ENCODE measurements around the gene FOXN3.

Gene FOXN3

DNA sequence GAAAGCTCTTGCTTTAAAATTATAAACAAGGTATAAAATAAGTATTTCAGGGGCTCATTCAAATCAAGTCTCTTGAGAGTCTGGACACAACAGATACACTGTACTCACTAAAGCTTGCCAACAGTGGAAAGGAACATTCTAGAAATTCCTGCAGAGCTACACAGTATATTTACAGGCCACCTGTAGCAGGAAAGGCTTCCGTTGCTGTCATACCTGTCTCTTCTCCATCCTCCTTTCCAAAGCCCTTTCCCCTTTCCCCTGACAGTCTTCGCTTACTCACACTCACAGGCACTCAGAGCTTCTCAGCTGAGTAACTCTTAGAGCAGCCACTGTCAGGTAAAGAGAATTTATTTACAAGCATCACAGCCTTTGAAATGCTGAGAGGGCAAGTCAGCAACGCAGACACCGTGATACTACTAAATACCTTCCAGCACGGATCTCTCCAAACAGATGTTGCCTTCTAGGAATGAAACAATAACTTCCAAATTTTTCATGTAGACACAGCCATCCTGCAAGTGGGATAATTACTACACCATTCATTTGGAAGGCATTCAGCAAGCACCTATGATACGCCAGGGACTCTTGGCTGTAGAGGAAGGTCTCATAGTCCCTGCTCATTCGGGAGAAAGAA lies 167.9 kb downstream of the FOXN3 start:
- no peaks in the 10 kb centered on the region for H3K9me3 ChIP-seq (ENCODE audit: insufficient read depth, low read depth, low read length)
- H4K20me1 ChIP-seq (ENCODE audit: insufficient read depth, low read length, poor library complexity, severe bottlenecking): peaks cover 14% of the 10 kb centered on the region
- H3K9me2 ChIP-seq (replicated peaks; ENCODE audit: low read depth, low read length): no peaks in the 10 kb centered on the region
- no peak overlapping the region for H3K4me2 ChIP-seq (ENCODE audit: low read depth, low read length, poor library complexity, severe bottlenecking)
- TF ChIP-seq EZH2phosphoT487 (IDR thresholded peaks at IDR 0.05; ENCODE audit: borderline replicate concordance): no peak
- TF ChIP-seq, protein P1, sequence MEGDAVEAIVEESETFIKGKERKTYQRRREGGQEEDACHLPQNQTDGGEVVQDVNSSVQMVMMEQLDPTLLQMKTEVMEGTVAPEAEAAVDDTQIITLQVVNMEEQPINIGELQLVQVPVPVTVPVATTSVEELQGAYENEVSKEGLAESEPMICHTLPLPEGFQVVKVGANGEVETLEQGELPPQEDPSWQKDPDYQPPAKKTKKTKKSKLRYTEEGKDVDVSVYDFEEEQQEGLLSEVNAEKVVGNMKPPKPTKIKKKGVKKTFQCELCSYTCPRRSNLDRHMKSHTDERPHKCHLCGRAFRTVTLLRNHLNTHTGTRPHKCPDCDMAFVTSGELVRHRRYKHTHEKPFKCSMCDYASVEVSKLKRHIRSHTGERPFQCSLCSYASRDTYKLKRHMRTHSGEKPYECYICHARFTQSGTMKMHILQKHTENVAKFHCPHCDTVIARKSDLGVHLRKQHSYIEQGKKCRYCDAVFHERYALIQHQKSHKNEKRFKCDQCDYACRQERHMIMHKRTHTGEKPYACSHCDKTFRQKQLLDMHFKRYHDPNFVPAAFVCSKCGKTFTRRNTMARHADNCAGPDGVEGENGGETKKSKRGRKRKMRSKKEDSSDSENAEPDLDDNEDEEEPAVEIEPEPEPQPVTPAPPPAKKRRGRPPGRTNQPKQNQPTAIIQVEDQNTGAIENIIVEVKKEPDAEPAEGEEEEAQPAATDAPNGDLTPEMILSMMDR (conservative IDR thresholded peaks at IDR 0.05; ENCODE audit: low read length): no peak
- peaks cover 50% of the 10 kb centered on the region for H3K79me2 ChIP-seq (ENCODE audit: insufficient read depth, low read length)
- no peaks in the 10 kb centered on the region for H3F3A ChIP-seq (ENCODE audit: low read depth)
- no peak overlapping the region for H3K4me3 ChIP-seq (ENCODE audit: low read length, poor library complexity, severe bottlenecking)
- no peaks in the 10 kb centered on the region for H3K4me1 ChIP-seq (ENCODE audit: insufficient read depth, low read length, poor library complexity, severe bottlenecking)
- H3K27me3 ChIP-seq (ENCODE audit: insufficient read depth, low read length, poor library complexity, severe bottlenecking): no peaks in the 10 kb centered on the region
- no peak overlapping the region for H3K9ac ChIP-seq (ENCODE audit: low read depth, low read length, poor library complexity, severe bottlenecking)
- H2AFZ ChIP-seq (ENCODE audit: low read length): no peak overlapping the region
- peaks cover 25% of the 10 kb centered on the region; the same call in 1 of the 2 replicates for H3K36me3 ChIP-seq (ENCODE audit: insufficient read depth, low read length)

DNA sequence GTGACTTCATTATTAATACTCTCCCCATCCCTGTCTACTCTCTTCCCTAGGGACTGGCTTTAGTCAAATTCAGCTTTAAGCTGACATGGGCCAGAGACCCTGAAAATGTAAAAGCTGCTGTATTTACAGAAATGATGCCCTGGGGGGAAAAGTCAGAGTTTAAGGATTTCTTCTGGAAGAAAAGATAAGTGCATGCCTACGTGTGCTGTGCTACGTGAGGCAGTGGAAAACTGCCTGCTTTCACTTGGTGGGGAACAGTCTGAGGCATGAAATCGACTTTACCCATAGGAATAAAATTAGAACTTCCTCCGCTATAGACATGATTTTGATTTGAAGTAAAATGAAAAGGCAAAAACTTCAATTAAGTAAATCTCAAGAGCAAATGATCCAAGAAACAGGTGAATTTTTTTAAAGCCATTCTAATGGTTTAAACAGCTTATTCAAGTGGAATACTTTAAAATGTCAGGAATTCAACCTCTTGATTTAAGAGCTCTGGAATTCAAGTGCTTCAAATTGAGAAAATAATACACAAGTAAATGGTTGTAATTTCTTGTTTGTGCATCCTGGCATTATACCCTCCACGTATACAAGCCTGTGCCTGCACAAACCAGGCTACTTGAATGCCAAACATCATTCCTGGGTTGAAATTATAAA lies 168.5 kb downstream of the FOXN3 start:
- no peaks in the 10 kb centered on the region for H3K9me2 ChIP-seq (replicated peaks; ENCODE audit: low read depth, low read length)
- no peak overlapping the region for H3K4me3 ChIP-seq (ENCODE audit: low read length, poor library complexity, severe bottlenecking)
- peaks cover 20% of the 10 kb centered on the region for H4K20me1 ChIP-seq (ENCODE audit: insufficient read depth, low read length, poor library complexity, severe bottlenecking)
- H3K9ac ChIP-seq (ENCODE audit: low read depth, low read length, poor library complexity, severe bottlenecking): no peak overlapping the region
- peaks cover 56% of the 10 kb centered on the region for H3K79me2 ChIP-seq (ENCODE audit: insufficient read depth, low read length)
- no peak overlapping the region for H3K4me2 ChIP-seq (ENCODE audit: low read depth, low read length, poor library complexity, severe bottlenecking)
- H3K36me3 ChIP-seq (ENCODE audit: insufficient read depth, low read length): peaks cover 25% of the 10 kb centered on the region; the same call in 1 of the 2 replicates
- H3K27me3 ChIP-seq (ENCODE audit: insufficient read depth, low read length, poor library complexity, severe bottlenecking): no peaks in the 10 kb centered on the region
- H3K9me3 ChIP-seq (ENCODE audit: insufficient read depth, low read depth, low read length): no peaks in the 10 kb centered on the region
- TF ChIP-seq, protein P1 (conservative IDR thresholded peaks at IDR 0.05; ENCODE audit: low read length): no peak
- TF ChIP-seq EZH2phosphoT487 (IDR thresholded peaks at IDR 0.05; ENCODE audit: borderline replicate concordance): no peak
- no peaks in the 10 kb centered on the region for H3K4me1 ChIP-seq (ENCODE audit: insufficient read depth, low read length, poor library complexity, severe bottlenecking)
- no peak overlapping the region for H2AFZ ChIP-seq (ENCODE audit: low read length)
- H3F3A ChIP-seq (ENCODE audit: low read depth): no peaks in the 10 kb centered on the region

DNA sequence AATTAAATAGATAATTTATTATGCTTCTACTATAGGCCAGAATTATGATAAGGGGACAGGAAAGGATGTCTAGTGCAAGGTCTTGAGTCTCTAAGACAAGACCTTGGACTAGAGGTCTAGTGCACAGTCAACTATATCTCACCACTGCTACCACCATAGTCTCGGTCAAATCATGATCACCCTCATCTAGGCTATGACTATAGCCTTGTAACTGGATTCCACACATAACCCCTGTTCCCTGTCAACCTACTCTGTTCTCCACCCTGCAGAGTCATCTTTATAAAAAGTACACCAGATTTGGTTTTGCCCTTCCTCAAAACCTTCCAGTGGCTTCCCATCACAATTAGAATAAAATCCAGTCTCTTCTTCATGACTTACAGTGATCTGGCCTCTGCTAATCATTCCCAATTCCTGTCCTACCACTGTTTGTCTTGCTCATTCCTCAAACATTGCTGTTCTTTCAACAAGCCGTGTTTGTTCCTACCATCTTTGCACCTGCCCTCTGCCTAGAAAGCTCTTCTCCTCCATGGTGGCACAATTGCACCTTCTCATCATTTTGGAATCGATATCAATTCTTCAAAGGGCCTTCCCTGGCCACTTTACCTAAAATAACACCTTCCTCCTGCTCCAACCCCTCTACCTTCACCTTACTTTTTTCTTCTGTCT lies 169.4 kb downstream of the FOXN3 start:
- Histone ChIP-seq H3F3A (ENCODE audit: low read depth) (no peaks in the 10 kb centered on the region), H3K9me3 (ENCODE audit: insufficient read depth, low read depth, low read length) (no peaks in the 10 kb centered on the region), H3K27me3 (ENCODE audit: insufficient read depth, low read length, poor library complexity, severe bottlenecking) (no peaks in the 10 kb centered on the region), H3K79me2 (ENCODE audit: insufficient read depth, low read length) (peaks cover 61% of the 10 kb centered on the region), H3K4me3 (ENCODE audit: low read length, poor library complexity, severe bottlenecking) (no peak overlapping the region), H3K36me3 (ENCODE audit: insufficient read depth, low read length) (peaks cover 21% of the 10 kb centered on the region; the same call in 1 of the 2 replicates), H3K9ac (ENCODE audit: low read depth, low read length, poor library complexity, severe bottlenecking) (no peak overlapping the region), H3K4me2 (ENCODE audit: low read depth, low read length, poor library complexity, severe bottlenecking) (no peak overlapping the region), H4K20me1 (ENCODE audit: insufficient read depth, low read length, poor library complexity, severe bottlenecking) (peaks cover 30% of the 10 kb centered on the region), H3K9me2 (replicated peaks; ENCODE audit: low read depth, low read length) (no peaks in the 10 kb centered on the region), H3K4me1 (ENCODE audit: insufficient read depth, low read length, poor library complexity, severe bottlenecking) (no peaks in the 10 kb centered on the region), H2AFZ (ENCODE audit: low read length) (no peak overlapping the region)
- no peak for TF ChIP-seq EZH2phosphoT487 (IDR thresholded peaks at IDR 0.05; ENCODE audit: borderline replicate concordance)
- TF ChIP-seq, protein P1 (conservative IDR thresholded peaks at IDR 0.05; ENCODE audit: low read length): no peak
